Measurements from ENCODE around the gene LARP1B.
"Not testable (repeated sequence)": the region's sequence is repeated elsewhere in the genome, so short reads cannot be mapped to it uniquely, and the experiment has no call there.

The LARP1B gene

DNA sequence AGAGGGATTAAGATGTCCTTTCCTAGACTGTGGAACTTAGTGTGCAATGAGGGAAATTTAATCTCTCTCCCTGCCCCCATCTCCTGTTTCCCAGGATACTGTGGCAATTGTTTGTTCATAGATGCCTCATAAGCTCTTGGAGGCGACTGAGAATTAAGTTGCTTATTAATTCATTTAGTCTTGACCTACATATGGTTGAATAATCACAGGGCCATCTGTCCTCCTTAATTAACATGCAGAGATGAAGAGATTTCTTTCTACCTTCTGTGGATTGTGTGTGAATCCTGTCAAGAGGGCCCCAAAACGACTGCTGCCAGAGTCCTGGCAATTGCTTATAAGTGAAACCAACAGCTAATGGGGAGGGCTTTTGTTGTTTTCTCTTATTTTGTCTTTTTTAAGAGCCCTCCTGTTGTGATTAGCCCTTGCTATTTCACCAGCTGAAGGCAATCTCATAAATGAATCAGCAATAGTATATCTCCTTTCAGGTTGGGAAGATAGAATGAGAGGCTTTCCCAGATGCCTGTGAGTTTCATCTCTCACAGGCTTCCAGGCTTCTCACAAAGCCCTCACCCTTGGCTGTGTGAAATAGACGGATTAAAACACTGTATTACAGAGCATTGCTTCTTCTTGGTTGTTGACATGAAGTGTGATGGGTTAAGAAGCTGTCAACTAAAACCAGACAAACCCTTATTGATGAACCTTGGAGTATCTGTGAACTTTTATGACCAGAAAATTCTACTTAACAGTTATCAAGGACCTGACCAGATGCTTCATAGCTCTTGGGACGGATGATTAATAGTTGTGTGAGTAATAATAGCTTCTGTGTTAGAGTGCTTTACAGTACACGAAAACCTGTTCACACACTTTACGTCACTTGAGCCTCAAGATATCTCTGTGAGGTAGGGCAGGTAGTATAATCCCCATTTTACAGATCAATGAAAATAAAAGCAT, 168.0 kb downstream of the LARP1B start:
- no peak for DNase-seq

DNA sequence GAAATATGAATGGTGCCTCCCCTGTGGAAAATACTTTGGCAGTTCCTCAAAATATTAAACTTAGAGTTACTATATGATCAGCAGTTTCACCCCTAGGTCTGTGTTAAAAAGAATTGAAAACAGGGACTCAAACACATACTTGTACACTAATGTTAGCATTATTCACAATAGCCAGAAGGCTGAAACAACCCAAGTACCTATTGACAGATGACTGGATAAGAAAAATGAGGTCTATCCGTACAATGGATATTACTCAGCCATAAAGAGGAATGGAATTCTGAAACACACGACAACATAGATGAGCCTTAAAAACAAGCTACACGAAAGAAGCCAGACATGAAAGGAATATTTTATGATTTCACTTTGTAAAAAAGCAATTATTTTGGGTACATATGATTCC, 171.6 kb downstream of the LARP1B start:
- DNase-seq = no peak

DNA sequence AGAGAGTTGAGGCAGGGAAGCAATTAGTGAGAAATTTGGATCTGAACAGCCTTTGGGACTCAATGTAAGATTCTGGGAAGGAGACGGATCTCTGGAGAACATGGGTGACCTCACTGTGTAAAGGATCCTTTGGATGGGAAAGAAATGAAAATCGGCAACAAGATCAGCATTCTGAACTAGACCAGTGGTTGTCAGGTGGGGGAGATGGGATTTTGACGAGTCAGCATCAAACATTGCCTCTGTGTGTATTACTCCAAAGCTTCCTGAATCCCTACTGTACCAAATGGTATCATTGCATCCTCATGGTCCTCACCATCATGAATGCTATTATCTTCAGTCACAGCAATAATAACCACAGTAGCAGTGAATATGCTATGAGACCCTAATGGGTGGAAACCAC, 173.7 kb downstream of the LARP1B start:
- DNase-seq = no peak

DNA sequence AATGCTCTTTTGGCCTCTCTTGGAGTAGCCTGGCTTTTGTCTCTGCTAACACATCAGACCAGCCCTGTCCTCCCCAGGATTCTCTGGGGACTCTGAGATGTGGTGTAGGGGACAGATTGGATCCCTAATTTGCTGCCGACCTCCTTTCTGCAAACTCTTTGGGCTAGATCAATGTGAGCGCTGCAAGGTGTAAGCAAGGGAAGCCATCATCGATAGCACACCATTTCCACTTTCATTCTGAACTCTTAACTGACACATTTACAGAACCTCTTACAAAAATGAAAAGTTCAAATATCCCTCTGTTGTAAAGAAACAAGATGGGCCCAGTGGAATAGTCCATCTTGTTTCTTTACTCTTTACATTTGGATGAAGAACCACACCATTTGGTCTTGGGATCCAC, 179.9 kb downstream of the LARP1B start:
- DNase-seq = no peak

DNA sequence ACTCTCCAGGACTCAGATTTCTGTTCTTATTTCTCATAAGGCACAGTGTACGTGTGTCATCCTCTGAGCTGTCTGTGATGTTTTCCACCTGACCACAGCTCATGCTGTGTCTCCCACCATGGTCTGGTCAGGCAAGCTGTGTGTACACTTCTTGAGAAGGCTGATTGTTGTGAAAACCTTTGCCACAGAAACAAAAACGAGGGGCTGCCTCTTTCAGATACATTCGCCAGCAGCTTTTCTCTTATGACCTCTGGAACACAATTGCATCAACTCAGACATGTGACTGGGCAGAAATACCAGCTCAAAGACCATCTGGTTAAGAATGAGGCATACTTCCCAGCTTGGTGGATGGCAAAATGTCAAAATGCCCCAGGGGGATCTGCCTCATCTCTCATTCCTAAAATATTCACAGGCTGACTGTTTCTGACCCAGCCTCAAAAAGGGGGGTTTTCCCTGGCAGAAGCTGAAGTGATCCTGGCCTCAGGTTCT, 180.4 kb downstream of the LARP1B start:
- no peak for DNase-seq

DNA sequence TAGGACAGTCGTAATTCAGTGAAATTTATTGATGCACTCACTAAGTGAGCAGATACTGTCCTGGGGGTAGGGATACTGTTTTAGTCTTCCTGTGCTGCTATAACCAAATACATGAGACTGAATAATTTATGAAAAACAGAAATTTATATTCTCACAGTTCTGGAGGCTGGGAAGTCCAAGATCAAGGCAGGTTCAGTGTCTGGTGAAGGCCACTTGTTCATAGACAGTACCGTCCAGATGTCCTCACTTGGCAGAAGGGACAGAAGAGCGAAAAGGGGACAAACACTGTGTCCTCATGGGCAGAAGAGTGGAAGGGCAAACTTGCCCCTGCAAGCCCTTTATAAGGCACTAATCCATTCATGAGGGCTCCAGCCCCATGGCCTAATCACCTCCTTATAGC, 180.9 kb downstream of the LARP1B start:
- DNase-seq = no peak

DNA sequence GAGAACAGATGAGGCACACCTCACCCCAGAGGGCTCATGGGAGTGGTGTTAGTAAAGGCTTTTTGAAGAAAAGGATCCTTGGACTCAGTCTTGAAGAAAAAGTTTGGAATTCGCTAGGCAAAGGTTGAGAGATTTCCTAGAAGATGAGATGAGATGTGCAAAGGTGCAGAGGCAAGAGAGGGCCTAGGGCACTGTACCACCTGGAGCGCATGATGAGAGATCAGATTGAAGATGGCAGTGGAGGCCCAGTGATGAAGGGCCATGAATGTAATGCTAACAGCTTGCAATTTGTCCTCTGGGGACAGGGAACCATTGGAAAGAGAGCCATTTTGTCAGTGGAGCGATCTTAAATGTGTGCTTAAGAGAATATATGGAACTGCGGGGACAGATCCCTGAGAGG, 181.5 kb downstream of the LARP1B start:
- no peak for DNase-seq

DNA sequence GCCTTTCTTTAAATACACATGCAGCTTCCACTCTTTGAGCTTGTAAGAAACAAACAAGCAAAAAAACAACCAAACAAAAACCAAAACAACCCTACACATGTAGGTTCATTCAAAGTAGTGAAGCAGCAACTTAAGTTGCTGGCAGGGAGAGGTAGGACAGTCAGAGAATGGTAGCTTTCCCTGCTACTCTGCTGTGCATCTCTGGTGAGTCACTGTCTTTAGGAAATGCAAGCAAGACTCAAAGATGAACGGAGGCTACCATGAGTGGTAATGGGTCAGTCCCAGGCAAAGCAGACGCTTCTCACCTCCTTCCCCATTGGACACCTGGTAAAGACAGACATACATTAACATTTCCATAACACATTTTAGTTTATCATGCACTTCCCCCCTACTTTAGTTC, 183.3 kb downstream of the LARP1B start:
- no peak for DNase-seq

DNA sequence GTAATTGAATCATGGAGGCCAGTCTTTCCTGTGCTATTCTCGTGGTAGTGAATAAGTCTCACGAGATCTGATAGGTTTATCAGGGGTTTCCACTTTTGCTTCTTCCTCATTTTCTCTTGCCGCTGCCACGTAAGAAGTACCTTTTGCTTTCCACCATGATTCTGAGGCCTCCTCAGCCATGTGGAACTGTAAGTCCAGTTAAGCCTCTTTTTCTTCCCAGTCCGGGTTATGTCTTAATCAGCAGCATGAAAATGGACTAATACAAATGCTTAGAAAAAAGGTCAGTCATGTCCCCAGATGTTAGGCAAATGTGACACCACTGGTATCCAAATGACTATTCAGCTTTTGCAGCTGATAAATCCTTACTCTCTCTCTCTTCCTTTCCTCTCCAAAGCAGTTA, 184.3 kb downstream of the LARP1B start:
- not testable (repeated sequence) for DNase-seq

DNA sequence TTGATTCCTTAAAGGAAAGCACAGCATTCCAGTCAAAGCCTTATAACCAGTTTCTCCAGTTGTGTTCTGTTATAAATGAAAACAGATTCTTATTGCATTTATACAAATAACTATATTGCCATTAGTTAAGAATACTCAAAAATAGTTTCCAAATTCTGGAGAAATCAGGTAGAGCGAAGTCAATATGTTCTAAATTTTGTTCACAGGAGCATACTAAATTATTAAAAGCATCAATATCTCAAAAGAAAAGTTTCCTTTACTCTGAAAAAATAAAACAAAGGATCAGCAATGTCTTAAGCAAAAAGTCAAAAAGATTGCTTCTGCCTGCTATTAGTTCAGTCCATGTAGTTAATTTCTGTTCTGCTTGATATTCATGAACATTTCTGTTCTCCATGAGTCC, 186.8 kb downstream of the LARP1B start:
- no peak for DNase-seq

DNA sequence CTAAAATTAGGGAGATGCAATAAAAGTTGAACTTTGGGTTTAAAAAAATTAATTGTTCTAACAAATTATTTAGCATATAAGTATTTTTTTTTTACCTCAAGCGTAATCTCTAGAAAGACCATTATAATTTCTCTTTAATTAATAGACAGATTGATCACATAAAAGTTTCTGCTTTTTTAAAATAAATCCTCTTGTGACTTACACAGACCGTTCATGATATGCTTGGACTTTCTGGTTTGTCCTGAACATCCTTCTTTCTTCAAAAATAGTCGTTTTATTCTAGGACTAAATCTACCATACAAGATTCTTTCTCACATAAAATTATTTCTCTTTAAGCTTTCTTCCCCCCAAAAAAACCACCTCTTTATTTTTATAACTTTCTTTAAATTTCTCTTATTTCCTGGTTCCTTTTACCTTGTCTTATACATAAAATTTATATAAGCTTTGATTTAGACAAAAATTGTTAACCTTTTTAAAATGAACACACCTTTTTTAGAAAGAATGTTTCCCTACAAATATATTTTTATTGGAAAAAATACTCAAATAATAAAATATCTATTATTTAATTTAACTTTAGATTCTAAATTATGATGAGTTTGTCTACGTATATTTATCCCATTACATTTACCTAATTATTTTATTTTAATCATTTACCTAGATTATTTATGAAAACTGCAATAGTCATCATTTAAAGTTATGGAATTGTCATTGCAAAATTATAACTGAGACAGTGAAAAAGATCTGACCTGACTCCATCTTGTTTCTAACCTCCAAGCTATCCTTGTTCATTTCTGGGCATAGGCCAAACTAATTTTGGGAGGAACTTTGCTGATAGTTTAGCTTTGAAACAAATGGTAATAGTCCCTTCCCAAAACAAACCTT, 188.9 kb downstream of the LARP1B start:
- DNase-seq = no peak

DNA sequence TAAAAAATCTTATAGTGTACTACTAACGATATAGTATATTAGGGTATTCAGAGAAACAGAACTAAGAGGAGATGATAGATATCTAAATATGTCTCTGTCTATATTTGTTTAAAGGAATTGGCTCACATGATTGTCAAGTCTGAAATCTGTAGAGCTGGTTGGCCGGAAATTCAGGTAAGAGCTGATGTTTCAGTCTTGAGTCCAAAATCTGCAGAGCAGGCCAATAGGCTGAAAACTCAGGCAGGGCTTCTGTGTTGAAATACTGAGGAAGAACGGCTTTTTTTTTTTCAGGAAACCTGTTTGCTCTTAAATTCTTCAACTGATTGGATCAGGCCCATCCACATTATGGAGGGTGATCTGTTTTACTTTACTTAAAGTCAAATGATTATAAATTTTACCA, 194.8 kb downstream of the LARP1B start:
- no peak for DNase-seq

DNA sequence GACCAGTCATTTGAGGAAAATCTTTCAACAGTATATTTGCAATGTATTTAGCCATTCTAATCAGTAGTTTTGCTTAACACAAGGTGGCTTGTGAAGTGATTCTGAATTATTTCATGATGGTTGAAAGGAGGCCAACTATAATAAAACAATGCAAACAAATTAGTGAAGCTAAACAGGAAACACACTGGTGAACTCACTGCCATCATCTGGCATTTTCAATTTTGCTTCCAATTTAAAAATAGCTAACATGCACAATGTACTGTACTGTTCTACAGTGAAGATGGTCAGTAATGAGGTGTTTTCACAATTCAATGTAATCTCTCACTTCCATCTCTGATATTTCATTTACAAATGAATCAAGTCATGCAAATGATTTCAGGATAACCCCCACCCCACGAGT, 195.4 kb downstream of the LARP1B start:
- DNase-seq = no peak

DNA sequence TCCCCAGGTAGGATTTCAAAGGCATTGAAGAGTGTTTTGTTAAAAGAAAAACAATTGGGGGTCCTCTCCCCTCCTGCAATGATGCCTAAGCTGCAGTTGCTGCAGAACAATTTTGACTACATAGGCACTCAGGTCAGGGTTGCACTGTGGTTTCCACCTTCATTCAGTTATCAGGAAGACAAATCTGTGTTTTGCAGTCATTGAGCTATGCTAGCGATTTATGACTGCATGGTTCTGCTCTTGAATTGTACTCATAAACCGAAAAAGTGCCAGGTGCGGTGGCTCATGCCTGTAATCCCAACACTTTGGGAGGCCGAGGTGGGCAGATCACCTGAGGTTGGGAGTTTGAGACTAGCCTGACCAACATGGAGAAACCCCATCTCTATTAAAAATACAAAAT, 197.1 kb downstream of the LARP1B start:
- DNase-seq = not testable (repeated sequence)

DNA sequence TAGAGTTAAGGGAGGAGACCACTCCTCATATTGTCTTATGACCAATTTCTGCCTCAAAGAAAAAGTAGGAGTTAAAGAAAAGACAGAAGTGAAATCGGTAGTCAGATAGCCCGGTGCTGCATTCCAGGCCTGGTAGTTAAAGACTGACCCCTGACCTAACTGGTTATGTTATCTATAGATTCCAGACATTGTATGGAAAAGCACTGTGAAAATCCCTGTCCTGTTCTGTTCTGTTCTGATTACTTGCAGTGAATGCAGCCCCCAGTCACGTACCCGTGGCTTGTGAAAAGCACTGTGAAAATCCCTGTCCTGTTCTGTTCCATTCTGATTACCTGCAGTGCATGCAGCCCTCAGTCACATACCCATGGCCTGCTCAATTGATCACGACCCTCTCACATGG, 198.8 kb downstream of the LARP1B start:
- not testable (repeated sequence) for DNase-seq

Data from CD4-positive, alpha-beta T cell treated with Interleukin-12 subunit alpha and Interleukin-12 subunit beta, for 1 hour (primary cell).